ENCODE results near the gene SLC15A1. TPM values are rescaled to one million over a fixed set of nuclear protein-coding genes. Genes with fewer than 3 reads are reported as not detected.

Gene SLC15A1
- total RNA-seq, 4 donors from 2014 or later = 0.97 to 2.1 TPM; not detected in 2

- H3K9me3 ChIP-seq = no peaks in the 10 kb centered on the region
- no peaks in the 10 kb centered on the region for H3K4me1 ChIP-seq
- TF ChIP-seq CTCF (IDR thresholded peaks at IDR 0.05) (no peak), POLR2A (IDR thresholded peaks at IDR 0.05) (no peak)
- H3K27ac ChIP-seq = no peak overlapping the region
- DNase-seq = no peak
- H3K4me3 ChIP-seq = no peak overlapping the region
- intact Hi-C loops (cut with DNase I; ENCODE audit: low total_unique reads) = no loop called here
- no peaks in the 10 kb centered on the region for H3K27me3 ChIP-seq
- H3K36me3 ChIP-seq = no peaks in the 10 kb centered on the region
Measured at GRCh38 chr13:98771838-98772611, 19.6 kb upstream of the SLC15A1 start.

GRCh38 chr13:98769736-98770135, 17.3 kb upstream of the SLC15A1 start:
- Histone ChIP-seq H3K9me3 (no peaks in the 10 kb centered on the region), H3K27me3 (no peaks in the 10 kb centered on the region), H3K27ac (no peak overlapping the region), H3K36me3 (no peaks in the 10 kb centered on the region), H3K4me1 (no peaks in the 10 kb centered on the region), H3K4me3 (no peak overlapping the region)
- TF ChIP-seq POLR2A (IDR thresholded peaks at IDR 0.05) (no peak), CTCF (IDR thresholded peaks at IDR 0.05) (no peak)
- intact Hi-C loops (cut with DNase I; ENCODE audit: low total_unique reads) = no loop called here
- no peak for DNase-seq

GRCh38 chr13:98768522-98768921, 16.1 kb upstream of the SLC15A1 start:
- Histone ChIP-seq H3K27me3 (no peaks in the 10 kb centered on the region), H3K27ac (no peak overlapping the region), H3K9me3 (no peaks in the 10 kb centered on the region), H3K36me3 (no peaks in the 10 kb centered on the region), H3K4me3 (no peak overlapping the region), H3K4me1 (no peaks in the 10 kb centered on the region)
- no peak for DNase-seq
- intact Hi-C loops (cut with DNase I; ENCODE audit: low total_unique reads) = no loop called here
- TF ChIP-seq CTCF (IDR thresholded peaks at IDR 0.05) = no peak

- Histone ChIP-seq H3K36me3 (no peaks in the 10 kb centered on the region), H3K4me1 (no peaks in the 10 kb centered on the region), H3K27ac (no peak overlapping the region), H3K4me3 (no peak overlapping the region), H3K9me3 (no peaks in the 10 kb centered on the region), H3K27me3 (no peaks in the 10 kb centered on the region)
- DNase-seq = no peak
- intact Hi-C loops (cut with DNase I; ENCODE audit: low total_unique reads) = no loop called here
- TF ChIP-seq POLR2A (IDR thresholded peaks at IDR 0.05) (no peak), CTCF (IDR thresholded peaks at IDR 0.05) (no peak)
Measured at GRCh38 chr13:98766697-98767096, 14.2 kb upstream of the SLC15A1 start.

GRCh38 chr13:98765996-98766519, 13.6 kb upstream of the SLC15A1 start:
- Histone ChIP-seq H3K27ac (no peak overlapping the region), H3K9me3 (no peaks in the 10 kb centered on the region), H3K27me3 (no peaks in the 10 kb centered on the region), H3K4me3 (no peak overlapping the region), H3K36me3 (no peaks in the 10 kb centered on the region), H3K4me1 (no peaks in the 10 kb centered on the region)
- intact Hi-C loops (cut with DNase I; ENCODE audit: low total_unique reads) = no loop called here
- DNase-seq = no peak
- TF ChIP-seq CTCF (IDR thresholded peaks at IDR 0.05) (no peak), POLR2A (IDR thresholded peaks at IDR 0.05) (no peak)

Data from uterus (tissue), 4 donors.